H1 (cell line): ENCODE measurements around the gene DGUOK. TPM values are rescaled to one million over a fixed set of nuclear protein-coding genes. Genes with fewer than 3 reads are reported as not detected.

Experiments
- CEBPB ChIP-seq: IDR thresholded peaks from 2 replicates; pipeline ENCODE4 v1.6.1; 2012; ENCODE audit warnings: low read depth, low read length
- EGR1 ChIP-seq: IDR thresholded peaks from 2 replicates; pipeline ENCODE4 v1.6.1; 2011; ENCODE audit warnings: low read depth, low read length, borderline replicate concordance
- JUND ChIP-seq: IDR thresholded peaks from 2 replicates; pipeline ENCODE4 v1.6.1; 2011; ENCODE audit warnings: mild to moderate bottlenecking, improper control_type of control experiment, low read length
- NANOG ChIP-seq: IDR thresholded peaks from 2 replicates; pipeline ENCODE4 v1.6.1; 2011; ENCODE audit warnings: low read length, low read depth, mild to moderate bottlenecking, inconsistent platforms; ENCODE audit not compliant: insufficient read depth, poor library complexity, severe bottlenecking
- polyA plus RNA-seq, 7 experiments: library from polyadenylated mRNA; depleted of rRNA in 3 of 7; stranded (reverse) in 5 of 7; unstranded in 2 of 7; fragments of >200 nt in 5 of 7; fragments of 200-250 nt in 2 of 7; gene quantifications; 1 replicate in 5 of 7; 2 replicates in 1 of 7; 4 replicates in 1 of 7; pipeline versions ENCODE4 v1.2.1 to v1.2.3, GENCODE V29; 2011 to 2013; ENCODE audit warnings: missing spikeins in 2 of 7, mixed read lengths in 2 of 7
- total RNA-seq: library from RNA; stranded (reverse); fragmentation: NEBNext Ultra II Directional; extraction: Animal tissue kit (Norgen Biotek cat#: 25700); gene quantifications from 2 replicates; pipeline ENCODE4 v1.2.1, GENCODE V29; 2021

Gene DGUOK
- total and polyA plus RNA-seq, 2 of the 8 experiments (the other 6 are each of a cell fraction or from before 2014, with no cell fraction given) = 110 to 168 TPM

GRCh38 chr2:73918856-73919255 is 7.8 kb upstream of the DGUOK start (continued):
- TF ChIP-seq NANOG = no peak
- TF ChIP-seq JUND = no peak
- TF ChIP-seq EGR1 = no peak
- no peak for TF ChIP-seq CEBPB
